HTERT RPE-1 (cell line): ENCODE results near the gene GRIFIN.
"Not testable (repeated sequence)": the region's sequence is repeated elsewhere in the genome, so short reads cannot be mapped to it uniquely, and the experiment has no call there.

Source experiments
- in situ Hi-C: fragments of 300-500 bp; cut with MboI; formaldehyde crosslinking; loops from 4 replicates; pipeline ENCODE4 v1.14.3; 2020; ENCODE audit warnings: low sequenced_read_pairs

The GRIFIN gene

DNA sequence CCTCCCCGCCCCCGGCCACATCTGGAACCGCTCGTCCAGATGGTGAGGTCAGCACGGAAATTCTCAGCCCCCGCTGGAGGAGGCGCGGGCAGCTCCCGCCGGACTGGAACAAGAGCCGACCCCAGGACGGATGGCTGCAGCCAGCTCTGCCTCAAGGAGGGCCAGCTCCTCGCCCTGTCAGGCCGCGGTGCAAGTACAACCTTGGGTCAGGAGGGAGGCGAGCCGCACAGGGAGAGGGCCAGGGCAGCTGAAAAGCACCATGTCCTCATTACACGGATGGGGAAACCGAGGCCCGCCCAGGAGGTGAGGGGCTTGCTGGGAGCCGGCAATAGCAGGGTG, 3.8 kb upstream of the GRIFIN start:
- in situ Hi-C loops: no loop called here

DNA sequence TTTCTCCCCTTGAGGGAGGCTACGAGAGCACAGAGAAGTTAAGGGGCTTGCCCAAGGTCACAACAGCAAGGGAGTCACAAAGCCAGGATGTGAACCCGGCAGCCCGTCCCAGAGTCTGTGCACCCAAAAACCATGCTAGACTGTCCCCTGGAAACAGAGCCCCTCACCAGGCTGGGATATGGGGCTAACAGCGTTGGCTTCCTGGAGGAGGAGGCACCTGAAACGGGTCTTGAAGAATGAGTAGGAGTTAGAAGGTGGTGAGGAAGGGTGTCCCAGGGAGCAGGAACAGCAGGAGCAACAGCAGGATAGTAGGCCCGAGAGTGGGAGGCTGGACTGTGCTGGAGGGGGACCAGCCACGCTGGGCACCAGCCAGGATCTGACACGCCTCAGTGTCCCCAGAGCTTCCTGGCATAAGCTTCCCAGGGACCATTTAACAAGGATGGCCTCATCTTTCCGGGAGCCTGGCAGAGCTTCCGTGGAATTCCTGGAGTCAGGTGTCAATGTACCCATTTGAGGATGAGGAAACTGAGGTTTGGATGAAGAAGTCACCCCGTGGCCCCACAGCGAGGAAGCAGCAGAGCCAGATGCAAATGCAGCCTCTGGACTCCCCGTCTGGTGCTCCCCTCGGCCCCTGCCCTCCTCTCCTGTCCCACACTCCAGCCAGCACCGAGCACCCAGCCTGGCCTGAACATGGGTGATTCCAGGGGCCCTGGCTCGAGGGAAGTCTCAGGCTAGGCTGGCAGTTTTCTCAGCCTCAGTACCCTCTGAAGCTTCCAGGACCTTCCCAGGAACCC, 3.3 kb upstream of the GRIFIN start:
- in situ Hi-C loops: no loop called here

DNA sequence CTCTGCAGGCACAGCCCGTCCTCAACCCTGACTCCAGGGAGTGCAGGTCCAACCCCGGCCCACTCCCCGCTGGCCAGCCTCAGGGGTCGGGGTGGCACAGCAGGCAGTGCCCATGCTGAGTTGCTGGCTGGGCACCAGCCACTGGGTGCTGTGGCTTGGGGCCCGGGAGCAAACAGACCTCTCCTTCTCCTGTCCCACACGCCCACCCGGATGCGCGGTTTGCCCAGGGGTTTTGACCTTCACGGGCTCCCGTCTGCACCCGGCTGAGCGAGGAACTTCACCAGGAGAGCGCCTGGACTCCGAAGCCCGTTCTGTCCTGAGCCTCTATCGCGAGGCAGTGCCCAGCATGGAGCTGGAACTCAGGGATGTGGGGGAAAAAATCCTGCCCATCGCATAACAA, 2.6 kb upstream of the GRIFIN start:
- in situ Hi-C loops: no loop called here

DNA sequence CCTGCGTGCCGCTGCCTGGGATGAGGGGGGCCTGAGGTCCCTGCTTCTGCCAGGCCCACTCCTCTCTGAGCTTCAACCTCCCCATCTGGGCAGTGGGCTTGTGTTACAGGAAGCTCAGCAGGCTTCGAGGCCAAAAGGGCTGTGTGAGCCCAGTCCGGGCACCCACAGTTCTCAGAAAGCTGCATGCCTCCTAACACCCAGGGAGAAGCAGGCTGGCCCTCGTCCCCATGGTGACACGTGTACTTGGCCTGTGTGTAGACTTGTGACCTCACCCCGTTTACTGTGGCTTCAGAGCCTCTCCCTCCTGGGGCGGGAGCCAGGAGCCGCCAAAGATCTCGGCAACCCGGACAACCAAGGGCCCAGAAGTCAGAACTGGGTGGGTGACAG, 2.2 kb upstream of the GRIFIN start:
- in situ Hi-C loops: no loop called here

DNA sequence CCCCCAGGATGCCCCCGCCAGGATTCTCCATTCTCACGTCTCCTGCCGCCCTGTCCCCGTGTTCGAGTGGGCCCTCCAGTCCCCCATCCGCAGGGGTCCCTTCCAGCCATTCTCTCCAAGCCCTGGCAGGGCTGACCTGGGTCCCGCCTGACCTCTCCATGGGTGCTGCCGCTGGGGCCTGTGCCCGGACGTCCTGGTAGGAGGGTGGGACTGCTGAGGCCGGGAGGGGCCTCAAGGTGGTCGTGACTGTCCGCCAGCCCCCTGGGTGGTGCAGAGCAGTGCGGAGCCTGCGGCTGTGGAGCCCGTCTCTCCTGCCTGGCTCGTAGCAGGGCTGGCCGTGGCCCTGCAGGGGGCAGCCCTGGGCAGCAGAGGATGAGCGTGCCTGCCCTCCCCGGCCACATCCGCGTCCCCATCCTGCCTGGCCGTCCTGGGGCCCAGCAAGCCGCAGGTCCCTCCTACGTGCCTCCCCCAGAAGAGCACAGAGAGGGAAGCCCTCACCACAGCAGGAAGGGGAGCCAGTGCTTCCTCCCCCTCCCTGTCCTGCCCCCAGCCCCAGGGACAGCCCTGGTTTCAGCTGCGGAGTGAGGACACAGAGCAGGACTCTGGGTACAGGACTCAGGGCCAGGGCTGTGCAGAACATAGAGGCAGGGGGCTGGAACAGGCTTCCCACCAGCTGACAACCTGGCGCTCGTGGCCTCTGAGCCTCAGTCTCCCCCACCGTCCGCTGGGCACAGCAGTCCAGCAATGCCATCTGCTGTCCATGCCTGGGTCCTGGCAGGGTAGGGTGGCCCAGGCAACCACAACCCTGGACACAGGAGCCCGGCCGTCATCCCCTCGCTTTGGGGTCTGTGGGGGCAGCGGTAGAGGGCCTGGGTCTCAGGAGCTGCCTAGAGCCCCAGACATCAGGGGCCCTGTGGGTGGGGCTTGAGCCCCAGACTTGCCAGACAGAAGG, 1.5 kb upstream of the GRIFIN start:
- in situ Hi-C loops: no loop called here

DNA sequence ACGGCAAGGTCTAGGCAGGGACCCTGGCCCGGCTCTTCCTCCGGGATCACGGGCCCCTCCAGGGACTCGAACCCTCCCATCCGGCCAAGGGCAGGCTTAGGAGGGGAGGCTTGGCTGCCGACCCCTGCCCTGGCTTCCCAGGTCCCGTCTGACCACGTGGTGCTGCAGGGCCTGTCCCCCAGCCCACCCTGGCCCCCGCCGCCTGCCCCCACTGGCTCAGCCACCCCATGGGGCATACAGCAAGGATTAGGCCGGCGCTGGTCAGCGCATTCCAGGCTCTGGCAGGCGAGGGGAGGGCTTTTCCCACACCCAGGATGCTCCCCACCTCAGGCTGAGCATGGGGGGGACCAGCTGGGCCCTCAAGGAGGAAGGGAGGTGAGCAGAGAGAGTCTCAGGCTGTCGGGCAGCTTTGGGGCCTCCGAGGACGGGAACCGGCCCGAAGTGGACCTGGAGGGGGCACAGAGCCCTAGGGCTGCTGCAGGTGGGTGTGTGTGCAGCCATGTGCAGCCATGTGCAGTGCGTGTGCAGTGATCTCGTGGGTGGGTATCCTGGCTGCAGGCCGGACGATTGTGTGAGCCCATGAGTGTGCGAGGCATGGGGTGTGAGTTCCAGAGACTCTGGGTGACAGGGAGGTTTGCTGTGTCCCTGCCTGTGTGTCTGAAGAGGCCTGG, 713 bp upstream of the GRIFIN start:
- in situ Hi-C loops: no loop called here

DNA sequence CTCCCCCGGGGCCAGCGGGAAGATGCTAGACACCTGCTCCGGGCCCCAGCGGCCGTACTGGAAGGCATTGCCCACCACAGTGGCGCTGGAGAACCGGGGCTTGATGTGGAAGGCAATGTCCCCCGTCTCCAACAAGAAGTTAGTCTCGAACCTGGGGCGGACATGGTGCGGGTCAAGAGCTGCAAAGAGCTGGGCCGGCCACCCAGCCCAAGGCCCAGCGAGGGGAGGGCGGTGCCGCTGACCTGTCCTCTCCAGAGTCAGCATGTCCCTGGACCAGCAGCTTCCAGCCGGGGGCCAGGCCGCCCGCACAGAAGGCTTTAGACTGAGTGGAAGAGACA, 551 bp downstream of the GRIFIN start:
- in situ Hi-C loops: no loop called here

DNA sequence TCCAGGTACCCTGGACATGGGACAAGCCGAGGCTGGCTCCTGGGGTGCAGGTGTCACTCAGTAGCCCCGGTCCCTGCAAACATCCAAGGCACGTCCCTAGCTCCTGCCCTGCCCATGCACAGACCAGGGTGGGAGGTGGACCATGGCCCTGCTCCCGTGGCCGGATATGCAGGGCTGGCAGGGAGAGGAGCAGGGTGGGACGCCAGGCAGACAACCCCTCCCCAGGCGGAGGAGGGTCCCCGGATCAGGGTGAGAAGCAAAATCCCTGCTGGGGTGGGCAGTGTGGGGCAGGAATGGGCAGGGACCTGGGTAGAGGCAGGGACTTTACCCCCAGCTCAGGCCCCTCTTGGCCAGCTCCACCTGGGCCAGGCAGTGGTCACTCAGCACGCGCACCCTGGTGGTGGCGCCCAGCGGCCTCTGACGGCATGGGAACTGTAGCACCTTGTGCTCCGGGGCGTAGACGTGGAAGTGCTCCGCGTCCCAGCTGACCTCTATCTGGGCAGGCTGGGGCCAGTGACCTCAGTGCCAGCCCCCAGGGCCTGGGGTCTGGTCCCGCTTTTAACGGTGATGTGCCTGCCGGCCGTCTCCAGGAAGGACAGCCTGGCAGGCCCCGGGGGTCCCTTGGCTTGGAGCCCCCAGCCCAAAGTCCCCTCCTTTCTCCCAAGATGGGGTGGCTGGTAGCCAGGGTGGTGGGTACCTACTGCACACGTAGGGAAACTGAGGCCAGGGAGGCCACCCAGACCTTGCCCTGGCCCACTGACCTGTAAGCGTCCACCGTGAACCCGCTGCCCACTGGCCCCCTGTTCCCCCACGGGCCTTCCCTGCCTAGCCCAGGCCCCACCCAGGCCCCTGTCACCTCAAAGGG, 1.2 kb downstream of the GRIFIN start:
- in situ Hi-C loops: no loop called here

DNA sequence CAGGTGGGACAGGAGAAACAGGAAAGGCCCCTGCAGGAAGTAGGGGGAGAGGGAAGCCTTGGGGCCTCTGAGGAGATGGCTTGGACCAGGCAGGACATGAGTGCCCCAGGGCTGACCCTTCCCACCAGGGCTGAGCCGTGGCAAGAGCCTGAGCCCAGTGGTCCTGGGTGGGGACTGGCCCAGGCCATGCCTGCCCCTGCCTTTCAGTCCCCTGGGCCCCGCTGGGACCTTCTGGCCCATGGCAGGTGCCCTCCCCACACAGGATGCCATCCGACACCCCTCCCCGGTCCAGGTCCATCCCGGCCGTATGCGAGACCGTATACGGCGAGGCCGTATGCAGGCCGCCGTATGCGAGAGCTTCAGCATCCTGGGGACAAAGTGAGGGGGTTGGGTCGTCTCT, 2.0 kb downstream of the GRIFIN start:
- in situ Hi-C loops: no loop called here

DNA sequence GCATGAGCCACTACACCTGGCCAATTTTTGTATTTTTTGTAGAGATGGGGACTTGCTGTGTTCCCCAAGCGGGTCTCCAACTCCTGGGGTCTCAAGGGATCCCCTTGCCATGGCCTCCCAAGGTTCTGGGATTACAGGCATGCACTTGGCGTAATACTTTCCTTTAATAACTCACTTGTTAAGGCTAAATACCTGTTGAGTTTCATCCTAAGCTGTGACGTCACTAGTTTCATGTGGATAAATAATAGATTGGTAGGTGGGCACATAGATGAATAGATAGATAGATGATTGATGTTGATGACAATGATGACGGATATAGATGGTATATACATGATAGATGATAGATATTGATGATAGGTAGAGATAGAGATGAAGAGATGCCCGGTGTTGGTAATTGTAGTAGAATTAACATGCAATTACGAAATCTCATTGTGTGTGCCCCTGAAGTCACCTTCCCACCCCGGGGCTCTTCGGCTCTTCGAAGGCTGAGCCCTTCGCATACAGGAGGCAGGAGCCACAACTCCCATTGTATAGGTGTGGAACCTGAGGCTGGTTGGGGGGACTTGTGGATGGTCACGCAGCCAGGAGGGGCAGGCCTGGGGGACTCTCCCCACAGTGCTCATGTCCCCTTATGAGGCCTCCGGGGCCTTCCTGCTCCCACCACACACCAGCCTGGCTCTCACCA, 2.6 kb downstream of the GRIFIN start:
- in situ Hi-C loops: no loop called here

DNA sequence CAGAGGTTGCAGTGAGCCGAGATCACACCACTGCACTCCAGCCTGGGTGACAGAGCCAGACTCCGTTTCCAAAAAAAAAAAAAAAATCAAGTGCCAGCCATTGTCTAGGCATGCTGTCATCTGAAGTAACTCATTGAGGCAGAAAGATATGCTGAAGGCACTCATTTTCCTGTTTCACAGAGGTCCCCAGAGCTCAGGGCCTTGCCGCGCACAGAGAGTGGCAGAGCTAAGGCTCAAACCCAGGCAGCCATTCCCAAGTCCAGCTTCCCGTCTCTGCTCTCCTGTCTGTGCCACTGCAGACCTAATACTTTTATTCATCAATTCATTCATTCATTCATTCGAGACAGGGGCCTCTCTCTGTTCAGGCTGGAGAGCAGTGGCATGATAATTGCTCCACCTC, 3.5 kb downstream of the GRIFIN start:
- in situ Hi-C loops: no loop called here

DNA sequence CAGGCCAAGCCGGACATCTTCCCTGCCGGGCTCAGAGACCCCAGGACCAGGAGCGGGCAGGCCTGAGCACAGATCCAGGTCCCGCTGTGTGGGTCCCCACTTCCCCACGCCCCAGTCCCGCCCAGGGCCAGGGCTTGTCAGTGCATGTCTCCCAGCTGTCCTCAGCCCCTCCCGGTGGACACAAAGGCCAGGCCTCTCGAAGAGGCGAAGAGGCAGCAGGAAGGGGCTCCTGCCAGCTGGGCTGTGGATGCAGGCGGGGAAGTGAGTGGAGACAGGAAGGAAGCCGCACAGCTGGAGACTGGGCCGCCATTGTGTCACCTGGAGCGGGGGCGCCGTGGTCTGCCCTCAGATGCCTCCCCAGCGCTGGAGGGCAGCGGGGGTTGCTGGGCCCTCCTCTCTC, 4.8 kb downstream of the GRIFIN start:
- in situ Hi-C loops: no loop called here

DNA sequence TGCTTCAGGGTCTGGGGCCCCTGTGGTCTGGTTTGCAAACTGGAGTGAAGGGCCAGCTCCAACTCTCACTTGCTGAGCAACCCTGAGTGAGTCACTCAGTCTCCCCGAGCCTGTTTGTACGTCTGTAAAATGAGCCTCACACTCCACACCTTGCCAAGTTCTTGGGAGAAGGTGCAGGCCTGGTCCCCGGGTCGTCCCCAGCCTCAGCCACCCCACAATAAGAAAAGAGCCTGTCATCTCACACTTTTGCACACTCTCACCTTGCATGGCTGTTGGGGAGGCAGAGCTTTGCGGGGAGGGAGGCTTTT, 5.2 kb downstream of the GRIFIN start:
- in situ Hi-C loops: no loop called here

DNA sequence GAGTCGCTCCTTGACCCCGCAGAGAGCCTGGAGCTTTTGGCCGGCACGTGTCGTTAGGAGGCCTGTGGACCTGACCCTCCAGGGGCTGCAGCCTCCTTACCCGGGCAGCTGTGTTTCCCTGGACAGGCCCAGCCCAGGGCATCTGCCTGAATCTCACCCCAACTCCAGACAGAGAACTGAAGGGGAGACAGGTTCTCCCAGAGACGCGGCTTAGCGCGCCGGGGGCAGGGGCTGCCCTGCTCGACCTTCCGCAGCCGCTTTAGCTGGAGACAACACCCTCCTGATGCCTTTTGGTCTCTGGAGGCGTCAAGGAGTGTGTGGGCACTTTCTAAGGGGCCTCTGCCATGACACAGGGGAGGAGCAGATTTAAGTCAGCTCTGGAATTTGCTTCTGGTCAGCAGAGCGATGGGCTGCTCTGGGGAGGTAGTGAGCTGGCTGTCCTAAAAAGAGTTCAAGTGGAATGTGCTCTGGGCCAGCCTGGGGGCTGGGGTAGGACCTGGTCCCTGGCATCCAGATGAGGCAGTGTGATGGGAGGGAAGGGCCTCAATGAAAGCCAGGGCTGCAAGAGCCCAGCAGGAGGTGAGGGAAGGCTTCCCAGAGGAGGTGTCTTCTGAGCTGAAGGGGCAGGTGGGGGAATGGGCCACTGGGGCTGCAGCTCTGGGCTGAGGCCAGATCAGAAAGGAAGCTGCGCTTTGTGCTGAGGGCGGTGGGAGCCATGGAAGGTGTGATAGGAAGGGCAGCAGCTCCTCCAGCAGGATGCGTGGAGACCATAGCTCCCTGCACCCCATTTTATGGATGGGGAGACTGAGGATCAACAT, 5.8 kb downstream of the GRIFIN start:
- in situ Hi-C loops: no loop called here

DNA sequence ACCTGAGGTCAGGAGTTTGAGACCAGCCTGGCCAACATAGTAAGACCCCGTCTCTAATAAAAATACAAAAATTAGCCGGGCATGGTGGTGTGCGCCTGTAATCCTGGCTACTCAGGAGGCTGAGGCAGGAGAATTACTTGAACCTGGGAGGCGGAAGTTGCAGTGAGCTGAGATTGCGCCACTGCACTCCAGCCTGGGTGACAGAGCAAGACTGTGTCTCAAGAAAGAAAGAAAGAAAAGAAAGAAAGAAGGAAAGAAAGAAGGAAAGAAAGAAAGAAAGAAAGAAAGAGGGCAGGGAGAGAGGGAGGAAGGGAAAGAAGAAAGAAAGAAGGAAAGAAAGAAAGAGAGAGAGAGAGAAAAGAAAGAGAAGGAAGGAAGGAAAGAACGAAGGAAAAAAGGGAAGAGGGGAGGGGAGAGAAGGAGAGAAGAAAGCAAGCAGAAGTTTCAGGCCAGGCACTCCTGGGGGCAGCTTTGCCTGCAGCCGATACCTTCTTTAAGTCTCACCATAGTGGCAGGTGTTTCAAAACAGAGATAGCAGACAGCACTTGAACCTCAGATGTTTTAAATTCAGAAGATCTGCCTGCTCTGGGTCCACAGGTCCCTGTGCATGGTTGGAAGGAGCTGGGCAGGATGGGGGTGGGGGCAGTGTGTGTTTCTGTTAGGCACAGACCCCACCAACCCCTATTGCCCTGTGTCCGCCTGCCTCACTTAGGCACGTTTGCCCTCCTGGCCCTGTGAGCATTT, 6.6 kb downstream of the GRIFIN start:
- in situ Hi-C loops: not testable (repeated sequence)

DNA sequence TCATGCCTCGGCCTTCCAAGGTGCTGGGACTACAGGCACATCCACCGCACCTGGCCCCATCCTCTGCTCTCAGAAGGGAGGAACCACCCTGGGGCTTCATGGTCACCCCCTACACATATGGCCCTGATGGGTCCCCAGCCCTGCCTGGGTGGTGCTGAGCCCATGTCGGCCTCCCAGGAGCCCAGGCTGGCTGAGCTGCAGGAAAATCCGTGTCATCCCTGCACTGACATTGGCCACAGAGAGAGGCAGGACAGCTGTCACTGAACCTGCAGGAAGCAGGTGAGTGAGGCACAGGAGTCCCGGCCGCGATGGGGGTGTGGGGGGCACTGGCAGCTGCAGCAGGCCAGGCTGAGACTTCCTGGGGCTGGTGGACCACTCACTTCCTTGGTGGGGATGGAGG, 8.0 kb downstream of the GRIFIN start:
- in situ Hi-C loops: no loop called here

DNA sequence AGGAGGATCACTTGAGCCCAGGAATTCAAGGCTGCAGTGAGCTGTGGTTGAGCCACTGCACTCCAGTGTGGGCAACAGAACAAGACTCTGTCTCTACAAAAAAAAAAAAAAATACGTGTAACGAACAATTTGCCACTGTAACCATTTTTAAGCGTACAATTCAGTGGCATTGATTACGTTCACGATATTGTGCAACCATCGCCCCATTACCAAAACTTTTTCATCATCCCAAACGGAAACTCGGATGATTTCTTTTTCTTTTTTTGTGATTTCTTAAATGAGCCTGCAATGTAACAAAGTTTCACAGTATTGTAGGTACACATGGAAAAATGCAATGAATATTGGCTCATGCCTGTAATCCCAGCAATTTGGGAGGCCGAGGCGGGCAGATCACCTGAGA, 9.5 kb downstream of the GRIFIN start:
- in situ Hi-C loops: no loop called here

DNA sequence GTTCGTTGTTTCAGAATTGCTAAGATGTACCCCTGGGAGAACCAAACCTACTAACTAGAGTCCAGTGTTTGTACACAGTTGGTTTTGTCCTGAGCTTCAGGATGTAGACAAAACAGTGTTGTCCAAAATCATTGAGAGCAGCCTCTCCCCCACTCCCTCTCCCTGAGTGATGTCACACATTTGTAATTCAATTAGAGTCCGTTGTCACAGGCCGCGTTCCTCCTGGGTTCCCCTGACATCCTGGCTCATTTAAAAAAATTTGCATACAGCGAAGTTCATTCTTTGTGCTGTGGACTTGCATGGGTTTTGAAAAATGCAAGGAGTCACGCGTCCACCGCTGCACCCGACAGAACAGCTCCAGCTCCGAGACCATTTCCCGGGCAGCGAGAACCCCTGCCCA, 10.3 kb downstream of the GRIFIN start:
- in situ Hi-C loops: no loop called here

DNA sequence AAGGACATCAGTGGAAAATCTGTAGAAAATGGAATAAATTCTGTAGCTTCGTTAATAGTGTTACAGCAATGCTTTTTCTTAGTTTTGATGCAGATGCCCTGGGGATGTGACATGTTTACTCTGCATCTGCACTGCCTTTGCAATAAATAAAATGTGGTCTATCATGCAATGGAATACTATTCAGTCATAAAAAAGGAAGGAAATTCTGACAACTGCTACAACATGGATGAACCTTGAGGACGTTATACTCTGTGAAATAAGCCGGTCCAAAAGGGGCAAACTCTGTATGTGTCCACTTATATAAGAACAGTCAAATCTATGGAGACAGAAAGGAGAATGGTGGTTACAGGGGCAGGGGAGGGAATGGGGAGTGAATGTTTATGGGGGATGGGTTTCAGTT, 13.5 kb downstream of the GRIFIN start:
- in situ Hi-C loops: no loop called here
